Inferior parietal cortex (tissue), 1 donor: ENCODE data around the gene LOXL3.
A peak's percentile ranks its signal among the peaks of the same experiment; 100 is the strongest.

Experiments used
- DNase-seq: peaks from one replicate; pipeline ENCODE4 v3.0.0-alpha.2; 2016; ENCODE audit errors: extremely low spot score

Gene LOXL3

GRCh38 chr2:74551942-74552913 lies 1.5 kb downstream of the LOXL3 start:
- DNase-seq, result no peak

GRCh38 chr2:74551530-74551929 lies 2.2 kb downstream of the LOXL3 start:
- DNase-seq, result no peak

DNA sequence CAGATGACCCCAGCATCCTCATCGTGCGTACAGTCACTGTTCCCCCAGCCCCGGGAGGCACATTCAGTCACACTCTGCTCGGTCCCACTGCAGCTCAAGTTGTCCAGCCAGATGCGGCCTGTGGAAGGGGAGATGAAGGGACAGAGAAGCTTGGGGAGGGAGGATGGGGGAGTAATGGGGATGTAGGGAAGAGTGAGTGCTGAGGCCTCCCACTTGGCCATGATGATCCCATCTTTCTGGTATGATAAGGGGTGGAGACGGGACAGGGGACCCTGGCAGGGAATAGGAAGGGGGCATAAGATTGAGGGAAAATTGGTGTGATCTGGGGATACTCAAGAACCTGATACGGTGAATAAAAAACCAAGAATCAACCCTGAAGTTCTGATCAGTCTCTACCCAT lies 3.5 kb downstream of the LOXL3 start:
- DNase-seq, result no peak

DNA sequence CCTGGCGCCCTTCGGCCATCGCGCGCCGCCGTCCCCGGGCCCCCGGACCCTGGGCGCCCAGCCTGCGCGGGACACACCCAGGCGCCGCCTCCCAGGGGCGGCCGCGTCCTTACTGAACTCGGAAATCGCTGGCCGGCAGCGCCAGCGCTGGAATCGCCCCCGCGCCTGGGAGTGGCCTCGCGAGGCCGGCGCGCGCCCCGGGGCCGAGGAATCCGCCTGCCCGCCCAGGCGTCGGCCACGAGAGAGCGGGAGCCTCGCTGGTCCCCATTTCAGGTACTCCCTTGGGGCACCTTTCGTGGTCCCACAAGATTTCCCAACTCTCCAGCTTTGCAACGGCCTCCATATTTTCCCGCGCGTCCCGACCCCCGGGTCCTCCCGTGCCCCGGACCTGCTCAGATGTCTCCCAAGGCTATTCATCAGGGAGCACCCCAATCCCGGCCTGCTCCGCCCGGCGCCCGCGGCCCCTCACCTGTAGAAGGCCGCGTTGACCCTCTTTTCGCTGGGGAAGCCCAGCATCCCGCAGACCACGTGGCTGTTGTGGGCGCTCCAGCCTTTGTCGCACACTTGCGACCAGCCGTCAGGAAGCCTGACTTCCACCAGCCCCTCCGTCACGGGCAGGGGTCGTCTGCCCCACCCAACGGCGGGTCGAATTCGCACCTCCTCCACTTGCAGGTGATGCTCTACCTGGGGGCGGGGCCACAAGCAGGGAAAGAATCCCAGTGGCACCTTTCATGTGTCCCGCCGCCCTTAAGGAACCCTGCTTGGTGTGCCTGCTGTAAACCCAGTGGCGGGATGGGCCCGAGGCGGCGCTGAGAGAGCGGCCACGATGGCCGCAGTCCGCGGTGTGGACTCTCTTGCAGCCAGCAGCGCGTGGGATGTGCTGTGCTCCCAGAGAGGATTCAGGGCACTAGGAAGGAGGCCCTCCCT lies 4.6 kb downstream of the LOXL3 start:
- no peak for DNase-seq

GRCh38 chr2:74548285-74548899 lies 5.3 kb downstream of the LOXL3 start:
- no peak for DNase-seq

- no peak for DNase-seq
Observed at GRCh38 chr2:74546004-74546403, 7.7 kb downstream of the LOXL3 start.

- no peak for DNase-seq
Observed at GRCh38 chr2:74544634-74545033, 9.1 kb downstream of the LOXL3 start.

DNA sequence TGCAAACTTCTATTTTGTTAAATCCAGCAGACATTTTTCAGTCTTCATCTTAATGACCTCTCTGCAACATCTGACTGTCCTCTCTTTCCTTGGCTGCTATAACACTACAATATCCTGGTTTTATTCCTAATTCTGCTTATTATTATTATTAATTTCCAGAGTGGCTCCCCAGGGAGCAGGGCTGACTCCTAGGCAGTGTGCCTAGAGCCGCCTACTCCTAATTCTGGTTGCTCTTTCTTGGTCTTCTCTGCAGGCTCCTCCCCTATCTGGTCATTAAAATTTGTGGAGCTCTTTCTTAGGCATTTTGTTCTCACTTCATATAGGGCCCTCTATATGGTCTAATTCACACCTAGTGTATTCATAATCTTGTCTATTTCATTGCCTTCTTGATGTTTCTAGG lies 10.8 kb downstream of the LOXL3 start:
- DNase-seq, result no peak

- no peak for DNase-seq
Observed at GRCh38 chr2:74540291-74540690, 13.5 kb downstream of the LOXL3 start.

DNA sequence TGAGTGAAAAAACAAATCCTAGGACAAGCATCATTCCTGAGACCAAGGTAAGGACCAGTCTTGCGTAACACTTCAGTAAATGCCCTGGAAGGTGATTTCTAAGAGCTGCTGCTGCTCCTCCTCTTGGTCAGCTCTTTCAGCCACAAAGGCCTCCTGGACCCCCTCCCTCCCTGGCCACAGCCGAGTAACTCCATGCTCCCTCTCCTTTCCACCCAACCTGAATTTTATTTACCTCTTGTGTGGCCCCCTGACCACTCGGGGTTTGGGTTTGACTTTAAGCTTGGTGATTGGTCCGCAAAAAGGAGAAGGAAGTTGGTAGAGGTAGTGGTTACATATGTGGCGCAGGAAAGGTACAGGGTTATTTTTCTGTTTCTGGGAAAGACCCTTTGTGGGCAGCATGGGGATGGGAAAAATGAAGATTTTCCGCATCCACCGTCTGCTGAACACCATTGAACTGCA lies 14.8 kb downstream of the LOXL3 start:
- no peak for DNase-seq

DNA sequence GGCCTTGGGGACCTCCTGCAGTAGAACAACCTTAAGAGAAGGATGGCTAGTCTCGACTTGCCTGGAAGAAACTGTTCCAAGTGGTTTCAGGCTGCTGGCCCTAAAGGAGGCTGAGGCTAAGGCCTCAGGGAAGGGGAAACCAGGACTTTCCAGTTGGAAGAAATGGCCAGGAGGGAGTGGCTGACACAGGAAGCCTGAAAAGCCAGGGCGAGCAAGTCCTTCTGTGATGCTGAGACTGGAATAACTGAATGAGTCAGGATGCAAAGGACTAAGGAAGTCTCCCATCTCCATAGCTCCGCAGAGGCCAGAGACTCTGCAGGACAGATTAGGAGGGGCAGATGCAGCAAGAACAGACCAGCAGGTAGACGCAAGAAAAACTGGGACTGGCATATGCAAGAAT lies 16.6 kb downstream of the LOXL3 start:
- DNase-seq, result no peak

DNA sequence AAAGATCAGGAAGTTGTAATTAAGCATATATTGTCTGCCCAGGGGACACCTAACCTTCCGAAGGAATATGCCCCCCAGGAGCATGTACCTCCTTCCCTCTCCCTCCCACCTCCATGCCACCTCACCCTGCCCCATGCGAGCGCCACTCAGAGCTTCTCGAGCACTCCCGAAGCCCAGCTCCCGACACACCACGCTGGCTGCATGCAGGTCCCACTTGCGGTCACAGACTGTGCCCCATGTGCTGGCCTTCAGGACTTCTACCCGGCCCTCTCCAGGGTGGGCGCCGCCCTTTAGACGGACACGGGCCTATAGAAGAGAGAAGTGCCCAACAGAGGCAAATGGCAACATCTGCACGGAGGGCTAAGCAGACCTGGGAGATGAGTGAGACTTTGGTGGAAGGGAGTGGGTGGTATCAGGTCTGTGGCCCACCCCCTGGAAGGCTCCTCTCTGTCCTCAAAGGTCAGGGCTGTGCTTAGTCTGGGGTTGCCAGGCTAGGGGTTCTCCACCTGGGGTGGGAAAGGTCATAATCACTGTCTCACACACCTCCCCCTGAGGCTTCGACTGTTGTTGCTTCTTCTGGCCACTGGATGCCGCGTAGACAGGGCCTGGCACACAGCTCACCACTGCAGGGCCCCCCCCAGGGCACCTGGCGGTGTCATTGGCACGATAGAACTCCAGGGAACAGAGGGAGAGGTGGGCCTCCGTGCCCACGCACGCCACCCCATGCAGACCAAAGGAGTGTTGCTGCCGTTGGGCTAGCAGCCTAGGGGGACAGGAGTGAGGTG lies 17.4 kb downstream of the LOXL3 start:
- no peak for DNase-seq

DNA sequence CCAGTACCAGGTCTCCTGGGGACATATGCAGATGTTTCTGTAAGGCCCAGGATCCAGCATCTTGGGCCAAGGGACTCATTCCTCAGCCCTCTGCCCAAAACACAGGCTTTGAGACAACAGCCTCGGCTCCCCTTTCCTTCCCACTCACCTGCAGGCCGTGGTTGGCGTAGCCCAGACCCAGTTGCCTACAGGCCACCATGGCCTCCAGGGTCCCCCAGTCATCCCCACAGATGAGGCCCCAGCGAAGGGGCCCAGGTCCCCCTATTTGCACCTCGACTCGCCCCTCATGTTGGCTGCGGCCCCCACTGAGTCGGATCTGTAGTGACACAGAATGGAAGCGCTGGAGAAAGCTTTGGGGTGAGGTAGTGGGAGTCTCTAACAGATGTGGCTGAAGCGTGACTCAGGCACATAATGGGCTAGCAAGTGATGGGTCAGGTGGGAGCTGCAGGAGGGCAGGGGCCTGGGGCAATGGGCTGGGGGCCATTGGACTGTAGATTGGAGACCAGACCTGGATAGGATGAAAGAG lies 18.2 kb downstream of the LOXL3 start:
- no peak for DNase-seq

DNA sequence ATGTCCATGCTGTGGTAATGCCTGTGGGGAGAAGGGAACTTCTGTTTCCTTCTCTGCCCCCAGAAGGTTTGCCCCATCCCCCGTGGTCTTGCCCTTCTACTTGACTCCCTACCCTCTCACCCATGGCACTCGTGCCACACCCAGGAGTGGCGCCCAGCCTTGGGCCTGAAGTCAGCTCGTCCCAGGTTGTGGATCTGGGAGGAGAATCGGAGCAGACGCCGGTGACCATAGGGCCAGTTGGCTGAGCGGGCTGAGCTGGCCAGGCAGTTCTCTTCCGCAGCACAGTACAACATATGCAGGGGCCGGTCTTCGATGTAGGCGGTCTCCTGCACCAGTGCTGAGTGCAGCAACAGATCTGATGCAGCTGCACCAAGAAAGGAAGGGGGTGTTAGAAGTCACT lies 19.3 kb downstream of the LOXL3 start:
- DNase-seq, result no peak

GRCh38 chr2:74533464-74533863 lies 20.3 kb downstream of the LOXL3 start:
- DNase-seq, result no peak

DNA sequence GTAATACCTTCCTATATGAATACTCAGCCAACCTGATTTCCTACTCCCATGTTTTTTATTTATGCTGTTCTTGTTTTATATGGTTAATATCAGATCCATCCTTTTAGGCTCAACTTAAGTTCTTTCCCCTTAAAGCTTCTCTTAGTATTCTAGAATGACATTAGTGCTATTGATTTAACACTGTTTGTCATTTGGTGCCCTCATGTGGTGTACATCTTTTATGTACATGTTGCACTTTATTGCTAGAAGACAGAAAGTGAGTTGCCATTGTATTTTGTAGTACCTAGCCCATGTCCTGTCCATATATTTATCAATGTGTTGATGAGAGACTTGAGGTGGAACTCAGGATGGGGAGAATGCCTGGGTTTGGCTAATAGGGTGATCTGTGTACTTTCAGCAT lies 21.5 kb downstream of the LOXL3 start:
- DNase-seq, result no peak

- no peak for DNase-seq
Observed at GRCh38 chr2:74531666-74532065, 22.1 kb downstream of the LOXL3 start.

GRCh38 chr2:74530239-74531187 lies 23.2 kb downstream of the LOXL3 start:
- DNase-seq, result peak; percentile 59

DNA sequence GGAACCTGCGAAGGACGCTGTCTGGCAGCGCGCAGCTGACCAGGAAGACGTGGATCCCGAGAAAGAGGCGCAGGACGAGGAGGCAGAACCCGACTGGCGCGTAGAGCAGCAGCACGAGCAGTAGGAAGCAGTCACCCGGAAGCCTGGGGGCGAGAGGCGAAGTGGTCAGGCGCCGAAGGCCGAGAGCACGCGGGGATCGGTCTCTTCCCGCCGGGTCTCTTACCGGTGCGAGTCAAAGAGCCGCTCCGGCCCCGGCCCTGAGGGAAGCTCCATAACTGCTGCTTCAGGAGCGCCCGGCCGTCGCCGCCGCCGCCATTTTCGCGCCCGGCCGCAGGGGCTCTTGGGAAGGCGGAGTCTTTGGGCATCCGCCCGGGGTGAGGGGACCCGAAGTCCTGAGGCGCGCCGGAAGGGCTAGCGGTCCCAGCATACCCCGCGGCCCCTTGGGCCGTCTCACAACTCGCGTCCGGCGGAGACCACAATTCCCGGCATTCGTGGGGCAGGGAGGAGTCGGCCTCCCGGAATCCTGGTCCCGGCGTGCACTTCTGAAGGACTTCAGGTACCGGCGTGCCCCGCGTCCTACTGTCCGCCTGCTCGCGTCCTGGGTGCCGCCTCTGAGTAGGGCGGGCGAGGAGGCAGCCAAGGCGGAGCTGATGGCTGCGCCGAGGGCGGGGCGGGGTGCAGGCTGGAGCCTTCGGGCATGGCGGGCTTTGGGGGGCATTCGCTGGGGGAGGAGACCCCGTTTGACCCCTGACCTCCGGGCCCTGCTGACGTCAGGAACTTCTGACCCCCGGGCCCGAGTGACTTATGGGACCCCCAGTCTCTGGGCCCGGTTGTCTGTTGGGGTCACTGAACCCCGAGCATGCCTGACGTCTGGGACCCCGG lies 24.1 kb downstream of the LOXL3 start, which contains the start of the genes AUP1 and HTRA2:
Gene AUP1, minus strand, starts transcription at position 350 of the 882 bp plus-strand sequence. Its CDS starts 77 bp downstream, at position 273.
Gene HTRA2, plus strand, starts transcription at position 577 of the 882 bp plus-strand sequence. Its CDS starts 74 bp downstream, at position 651.
- peak; percentile 98 for DNase-seq
